Activated CD8-positive, alpha-beta memory T cell treated with anti-CD3 and anti-CD28 coated beads for 24 hours (primary cell): Measurements from ENCODE around the gene TLL2.
A peak's percentile ranks its signal among the peaks of the same experiment; 100 is the strongest.

Experiments
- DNase-seq: peaks from one replicate; pipeline ENCODE4 v3.0.0-alpha.2; 2020

TLL2 gene

GRCh38 chr10:96387601-96388000 lies 126.1 kb downstream of the TLL2 start:
- no peak for DNase-seq

- DNase-seq, result no peak
These were observed 126.6 kb downstream of the TLL2 start for GRCh38 chr10:96387161-96387560.

GRCh38 chr10:96384506-96384905 lies 129.2 kb downstream of the TLL2 start:
- DNase-seq, result no peak

- DNase-seq, result no peak
These were observed 132.9 kb downstream of the TLL2 start for GRCh38 chr10:96380821-96381220.

GRCh38 chr10:96379758-96380157 lies 134.0 kb downstream of the TLL2 start:
- no peak for DNase-seq

- DNase-seq, result no peak
These were observed 135.0 kb downstream of the TLL2 start for GRCh38 chr10:96378741-96379140.

- DNase-seq, result no peak
These were observed 135.9 kb downstream of the TLL2 start for GRCh38 chr10:96377816-96378294.

GRCh38 chr10:96376483-96376882 lies 137.2 kb downstream of the TLL2 start:
- DNase-seq, result no peak

GRCh38 chr10:96374985-96375830 lies 138.5 kb downstream of the TLL2 start:
- peak; percentile 89 for DNase-seq

GRCh38 chr10:96374639-96374984 lies 139.1 kb downstream of the TLL2 start:
- peak; percentile 60 for DNase-seq

- DNase-seq, result no peak
These were observed 139.7 kb downstream of the TLL2 start for GRCh38 chr10:96374004-96374403.

GRCh38 chr10:96371356-96371755 lies 142.4 kb downstream of the TLL2 start:
- DNase-seq, result no peak

- DNase-seq, result peak; percentile 80
These were observed 143.1 kb downstream of the TLL2 start for GRCh38 chr10:96370584-96371157.

GRCh38 chr10:96369890-96370583 lies 143.7 kb downstream of the TLL2 start:
- DNase-seq, result peak; percentile 37

- DNase-seq, result peak; percentile 46
These were observed 144.8 kb downstream of the TLL2 start for GRCh38 chr10:96368971-96369370.

- no peak for DNase-seq
These were observed 146.3 kb downstream of the TLL2 start for GRCh38 chr10:96367470-96367869.

GRCh38 chr10:96366508-96366907 lies 147.2 kb downstream of the TLL2 start:
- DNase-seq, result no peak

GRCh38 chr10:96365571-96365970 lies 148.2 kb downstream of the TLL2 start:
- no peak for DNase-seq

- no peak for DNase-seq
These were observed 153.0 kb downstream of the TLL2 start for GRCh38 chr10:96360766-96361165.

- DNase-seq, result no peak
These were observed 153.4 kb downstream of the TLL2 start for GRCh38 chr10:96360331-96360730.

GRCh38 chr10:96359616-96360015 lies 154.1 kb downstream of the TLL2 start:
- DNase-seq, result no peak

- DNase-seq, result no peak
These were observed 154.7 kb downstream of the TLL2 start, which contains the start of gene OPALIN for GRCh38 chr10:96358851-96359540. TSS of gene OPALIN (minus strand) at chr10:96359002. CDS start at chr10:96358896, 106 bp downstream.

- DNase-seq, result no peak
These were observed 156.6 kb downstream of the TLL2 start for GRCh38 chr10:96357038-96357620.
